Choroid plexus epithelial cell (primary cell): ENCODE results near the gene DYNC2H1.

Experiments used
- DNase-seq: peaks from one replicate; pipeline ENCODE4 v3.0.0-alpha.2; 2010; ENCODE audit warnings: low read depth
- H3K4me3 ChIP-seq: 2 replicates; pipeline ENCODE4 v1.5.1; 2011; ENCODE audit warnings: low read depth, mild to moderate bottlenecking, control low read depth, low read length, moderate library complexity
- TF ChIP-seq, protein P1 (sequence below): conservative IDR thresholded peaks from 2 replicates; pipeline ENCODE4 v1.5.1; 2011; ENCODE audit warnings: low read depth, mild to moderate bottlenecking, control low read depth, inconsistent platforms, low read length, moderate library complexity

The DYNC2H1 gene

GRCh38 chr11:103220133-103220532, 110.9 kb downstream of the DYNC2H1 start:
- DNase-seq, result no peak
- H3K4me3 ChIP-seq, result no peak overlapping the region
- TF ChIP-seq, protein P1, sequence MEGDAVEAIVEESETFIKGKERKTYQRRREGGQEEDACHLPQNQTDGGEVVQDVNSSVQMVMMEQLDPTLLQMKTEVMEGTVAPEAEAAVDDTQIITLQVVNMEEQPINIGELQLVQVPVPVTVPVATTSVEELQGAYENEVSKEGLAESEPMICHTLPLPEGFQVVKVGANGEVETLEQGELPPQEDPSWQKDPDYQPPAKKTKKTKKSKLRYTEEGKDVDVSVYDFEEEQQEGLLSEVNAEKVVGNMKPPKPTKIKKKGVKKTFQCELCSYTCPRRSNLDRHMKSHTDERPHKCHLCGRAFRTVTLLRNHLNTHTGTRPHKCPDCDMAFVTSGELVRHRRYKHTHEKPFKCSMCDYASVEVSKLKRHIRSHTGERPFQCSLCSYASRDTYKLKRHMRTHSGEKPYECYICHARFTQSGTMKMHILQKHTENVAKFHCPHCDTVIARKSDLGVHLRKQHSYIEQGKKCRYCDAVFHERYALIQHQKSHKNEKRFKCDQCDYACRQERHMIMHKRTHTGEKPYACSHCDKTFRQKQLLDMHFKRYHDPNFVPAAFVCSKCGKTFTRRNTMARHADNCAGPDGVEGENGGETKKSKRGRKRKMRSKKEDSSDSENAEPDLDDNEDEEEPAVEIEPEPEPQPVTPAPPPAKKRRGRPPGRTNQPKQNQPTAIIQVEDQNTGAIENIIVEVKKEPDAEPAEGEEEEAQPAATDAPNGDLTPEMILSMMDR, result no peak

DNA sequence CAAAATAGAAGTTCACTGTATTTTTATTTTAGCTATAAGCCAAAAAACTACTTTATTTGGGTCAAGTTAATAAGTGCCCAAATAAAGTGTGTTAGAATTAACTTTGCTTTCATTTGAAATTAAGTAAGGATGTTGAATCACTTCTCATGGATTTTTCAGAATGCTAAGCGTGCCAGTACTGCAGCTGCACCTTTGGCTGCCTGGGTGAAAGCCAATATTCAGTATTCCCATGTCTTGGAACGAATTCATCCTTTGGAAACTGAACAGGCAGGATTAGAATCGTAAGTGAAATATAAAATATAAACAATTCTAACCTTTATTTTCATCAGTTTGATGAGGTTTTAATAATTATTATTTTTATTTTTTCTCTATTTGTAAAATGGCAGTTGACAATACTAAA, 113.6 kb downstream of the DYNC2H1 start:
- TF ChIP-seq, protein P1, result no peak
- no peak overlapping the region for H3K4me3 ChIP-seq
- no peak for DNase-seq

DNA sequence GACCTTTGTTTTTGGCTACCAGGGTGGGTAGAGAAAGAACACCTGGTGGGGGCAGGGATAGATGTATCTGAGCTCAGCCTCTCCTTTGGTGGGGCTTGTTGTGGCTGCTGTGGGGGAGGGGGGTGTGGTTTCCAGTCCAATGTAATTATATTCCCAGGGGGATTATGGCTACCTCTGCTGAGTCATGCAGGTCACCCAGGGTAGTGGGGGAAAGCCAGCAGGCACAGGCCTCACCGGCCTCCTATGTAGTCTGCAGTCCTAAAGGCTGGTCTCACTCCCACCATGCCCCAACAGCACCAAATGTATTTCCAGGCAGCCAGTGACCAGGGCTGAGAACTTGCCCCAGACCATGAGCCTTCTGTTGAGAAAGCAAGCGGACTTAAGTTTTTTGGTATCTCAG, 119.6 kb downstream of the DYNC2H1 start:
- no peak overlapping the region for H3K4me3 ChIP-seq
- TF ChIP-seq, protein P1, result no peak
- DNase-seq, result no peak

DNA sequence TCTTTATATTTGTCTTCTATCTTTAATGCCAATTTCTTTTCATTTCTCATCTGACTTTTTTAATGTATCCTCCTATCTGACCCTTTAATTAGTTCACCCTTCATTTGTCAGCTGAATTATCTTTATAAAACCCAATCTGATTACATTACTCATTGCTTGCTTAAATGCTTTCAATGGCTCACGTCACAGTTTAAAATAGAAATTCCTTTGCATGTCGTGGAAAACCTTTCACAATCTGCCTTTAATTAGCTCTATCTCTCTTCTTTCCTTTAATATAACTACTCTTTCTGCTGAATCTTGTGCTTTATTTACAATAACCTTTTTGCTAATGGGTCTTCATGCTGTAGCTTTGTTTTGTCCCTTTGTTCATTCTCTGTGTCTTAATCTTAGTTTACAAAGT, 125.7 kb downstream of the DYNC2H1 start:
- H3K4me3 ChIP-seq, result no peak overlapping the region
- TF ChIP-seq, protein P1, result no peak
- DNase-seq, result peak; percentile 61

- DNase-seq, result no peak
- H3K4me3 ChIP-seq, result no peak overlapping the region
- TF ChIP-seq, protein P1, result no peak
Observed at GRCh38 chr11:103241574-103241973, 132.3 kb downstream of the DYNC2H1 start.

- H3K4me3 ChIP-seq, result no peak overlapping the region
Observed at GRCh38 chr11:103254123-103254522, 144.9 kb downstream of the DYNC2H1 start.

GRCh38 chr11:103257360-103257759, 148.1 kb downstream of the DYNC2H1 start:
- DNase-seq, result peak; percentile 57

More at GRCh38 chr11:103254123-103254522, 144.9 kb downstream of the DYNC2H1 start:
- TF ChIP-seq, protein P1, result no peak
- no peak for DNase-seq

More at GRCh38 chr11:103257360-103257759, 148.1 kb downstream of the DYNC2H1 start:
- TF ChIP-seq, protein P1, result peak; percentile 54
- H3K4me3 ChIP-seq, result no peak overlapping the region
